DMS 273 (cell line): ENCODE data around the gene ZNF362.
"Not testable (repeated sequence)": the region's sequence is repeated elsewhere in the genome, so short reads cannot be mapped to it uniquely, and the experiment has no call there.

ENCODE experiments used
- DNase-seq: peaks from one replicate; lab custom pipeline; 2025; ENCODE audit not compliant: unreplicated experiment; lab: John Stamatoyannopoulos, UW

Gene ZNF362

DNA sequence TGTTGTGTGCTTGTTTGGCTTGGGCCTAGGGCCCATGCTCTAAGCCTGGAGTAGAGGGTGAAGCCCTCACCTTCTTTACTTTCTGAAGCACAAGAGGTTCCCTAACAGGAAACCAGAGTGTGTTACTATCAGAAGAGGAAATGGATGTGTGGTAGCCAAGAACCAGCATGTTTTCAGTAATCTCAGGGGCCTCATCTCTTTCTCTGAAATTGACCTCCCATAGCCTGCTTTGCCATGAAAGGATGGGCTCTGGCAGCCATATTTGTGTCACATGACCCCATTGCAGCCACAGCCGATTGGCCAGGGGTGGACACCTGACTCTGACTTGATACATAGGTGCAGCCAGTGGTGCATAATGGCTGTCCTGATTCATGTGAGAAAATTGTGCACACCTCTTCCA, 46.0 kb downstream of the ZNF362 start:
- no peak for DNase-seq

DNA sequence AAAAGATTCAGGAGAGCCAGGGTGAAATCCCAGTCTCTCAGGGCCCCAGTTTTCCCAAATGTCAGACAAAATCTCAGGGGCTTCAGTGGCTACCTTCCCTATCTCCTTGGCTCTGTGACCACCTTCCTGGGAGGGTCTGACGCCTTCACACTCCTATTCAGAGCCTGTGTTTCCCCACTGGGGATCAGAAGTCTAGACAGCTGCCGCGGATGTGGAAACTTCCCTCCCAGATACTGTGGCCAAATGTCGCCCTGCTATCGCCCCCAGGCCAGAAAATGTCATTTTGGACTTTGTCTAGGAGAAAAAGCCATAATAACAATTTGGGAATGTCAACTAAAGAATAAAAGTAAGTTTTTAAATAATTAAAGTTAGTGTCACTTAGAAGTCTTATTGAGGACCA, 48.7 kb downstream of the ZNF362 start:
- no peak for DNase-seq

DNA sequence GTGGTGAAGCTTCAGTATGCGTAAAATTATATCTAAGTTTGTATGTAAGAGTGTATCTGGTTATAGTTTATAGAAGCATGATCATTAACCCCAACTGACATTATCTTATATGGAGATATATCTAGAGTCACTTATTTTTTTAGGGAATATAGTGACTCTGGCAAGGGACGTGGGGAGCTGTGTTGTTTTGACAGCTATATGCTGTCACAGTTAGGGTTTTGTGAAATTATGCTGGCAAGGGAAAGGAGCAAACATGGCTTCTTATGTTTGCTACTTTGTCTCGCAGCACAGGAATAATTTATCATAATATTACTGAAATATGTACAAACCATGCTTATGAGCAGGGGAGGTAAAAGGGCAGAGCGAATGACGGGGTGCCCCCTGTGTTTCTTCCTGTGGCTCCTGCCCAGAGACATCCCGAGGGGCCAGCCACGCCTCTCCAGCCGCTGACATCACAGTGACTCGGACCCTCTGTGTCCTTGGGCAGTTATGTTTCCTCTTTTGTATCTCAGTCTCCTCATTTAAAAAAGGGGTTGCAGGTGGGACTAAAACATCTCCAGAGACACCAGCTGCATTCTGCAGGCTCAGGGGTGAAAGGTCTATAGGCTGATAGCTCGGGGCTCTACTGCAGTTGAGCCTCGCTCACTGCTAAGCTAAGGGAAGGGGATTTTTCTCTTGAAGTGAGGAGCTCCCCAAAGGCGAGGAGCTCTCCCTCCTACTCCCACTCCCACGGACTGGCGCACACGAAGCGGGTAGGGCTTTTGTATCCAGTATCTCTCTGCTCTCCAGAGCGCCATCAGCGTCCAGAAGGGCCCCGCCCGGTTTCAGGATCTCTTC, 49.7 kb downstream of the ZNF362 start:
- DNase-seq, result no peak

- no peak for DNase-seq
Measured at GRCh38 chr1:33306653-33307493, 50.6 kb downstream of the ZNF362 start.

DNA sequence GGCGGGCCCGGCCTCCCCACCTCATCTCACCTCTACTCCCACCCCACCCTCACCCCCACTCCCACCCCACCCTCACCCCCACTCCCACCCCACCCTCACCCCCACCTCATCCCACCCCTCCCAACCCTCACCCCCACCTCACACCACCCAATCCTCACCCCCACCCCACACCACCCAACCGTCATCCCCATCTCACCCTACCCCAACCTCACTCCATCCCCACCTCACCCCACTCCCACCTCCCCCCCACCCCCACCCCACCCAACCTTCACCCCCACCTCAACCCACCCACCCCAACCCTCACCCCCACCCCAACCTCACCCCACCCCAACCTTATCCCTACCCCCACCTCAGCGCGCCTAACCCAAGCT, 51.2 kb downstream of the ZNF362 start:
- no peak for DNase-seq

GRCh38 chr1:33309351-33309750, 53.1 kb downstream of the ZNF362 start:
- DNase-seq, result not testable (repeated sequence)

DNA sequence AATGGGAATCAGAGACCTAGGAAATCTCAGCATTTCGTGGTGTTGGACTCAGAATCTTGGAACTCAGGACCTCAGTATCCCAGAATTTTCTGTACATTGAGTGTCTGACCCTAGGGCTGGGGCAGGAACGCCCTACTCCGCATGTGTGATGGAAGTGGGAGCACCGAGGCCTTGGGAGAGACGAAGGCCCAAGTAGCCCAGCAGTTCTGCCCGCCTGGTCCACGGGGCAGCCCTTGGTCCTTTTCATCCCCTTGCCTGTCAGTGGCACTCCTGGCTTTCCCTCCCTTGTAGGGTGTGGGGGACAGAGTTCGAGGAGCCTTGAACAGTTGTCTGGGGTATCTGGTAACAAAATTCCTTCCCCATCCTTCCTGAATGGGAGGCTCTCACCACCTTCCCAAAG, 54.4 kb downstream of the ZNF362 start:
- no peak for DNase-seq

DNA sequence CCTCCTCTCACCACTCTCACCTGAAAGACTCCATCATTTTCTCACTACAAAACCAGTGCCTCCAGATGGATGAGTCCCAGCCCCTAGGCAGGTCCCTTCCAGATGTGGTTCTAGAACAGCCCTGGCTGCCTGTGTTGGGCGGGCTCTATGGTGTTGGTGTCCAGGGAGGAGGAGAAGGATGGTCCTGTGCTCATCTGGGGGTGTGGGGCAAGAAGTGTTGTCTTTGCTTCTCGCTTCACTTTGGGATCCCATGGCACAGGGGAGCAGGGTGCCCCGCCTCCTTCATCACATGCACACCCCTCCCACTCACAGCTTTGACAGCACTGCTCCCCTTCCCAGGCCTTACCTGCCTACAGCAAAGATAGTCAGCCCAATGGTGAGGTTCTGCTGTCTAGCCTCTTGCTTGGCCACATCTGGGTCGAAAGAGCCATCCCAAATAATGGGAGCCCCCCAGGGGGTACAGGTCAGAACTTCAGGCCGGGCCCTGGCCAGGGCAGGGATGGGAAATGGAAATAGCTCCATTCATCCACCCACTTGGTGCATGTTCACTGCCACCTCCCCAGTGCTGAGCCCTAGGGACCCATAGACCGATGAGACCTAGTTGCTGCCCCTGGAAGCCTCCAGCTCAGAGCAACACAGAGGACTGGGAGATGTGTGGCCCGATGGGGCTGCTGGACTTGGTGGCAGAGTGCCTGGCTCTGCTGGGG, 55.6 kb downstream of the ZNF362 start:
- DNase-seq, result no peak

GRCh38 chr1:33312413-33312749, 56.1 kb downstream of the ZNF362 start:
- DNase-seq, result no peak

DNA sequence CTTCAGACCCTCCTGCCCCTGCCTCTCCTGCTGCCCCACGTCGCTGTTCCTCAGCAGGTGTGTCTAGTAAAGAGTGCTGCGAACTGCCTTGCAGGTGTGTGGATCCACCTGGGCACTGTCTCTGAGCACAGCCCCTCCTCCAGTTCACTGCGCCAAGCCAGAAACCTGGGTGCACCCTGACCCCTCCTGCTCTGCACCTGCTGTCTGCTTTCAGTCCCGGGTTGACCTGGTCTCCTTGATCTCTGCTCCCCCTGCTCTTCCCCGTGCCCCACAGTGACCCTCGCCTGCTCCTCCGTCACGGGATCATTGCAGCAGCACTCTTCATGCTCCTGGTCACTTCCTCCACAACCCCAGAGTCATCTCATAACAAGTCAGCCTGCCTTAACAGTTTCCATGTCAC, 58.1 kb downstream of the ZNF362 start:
- no peak for DNase-seq

DNA sequence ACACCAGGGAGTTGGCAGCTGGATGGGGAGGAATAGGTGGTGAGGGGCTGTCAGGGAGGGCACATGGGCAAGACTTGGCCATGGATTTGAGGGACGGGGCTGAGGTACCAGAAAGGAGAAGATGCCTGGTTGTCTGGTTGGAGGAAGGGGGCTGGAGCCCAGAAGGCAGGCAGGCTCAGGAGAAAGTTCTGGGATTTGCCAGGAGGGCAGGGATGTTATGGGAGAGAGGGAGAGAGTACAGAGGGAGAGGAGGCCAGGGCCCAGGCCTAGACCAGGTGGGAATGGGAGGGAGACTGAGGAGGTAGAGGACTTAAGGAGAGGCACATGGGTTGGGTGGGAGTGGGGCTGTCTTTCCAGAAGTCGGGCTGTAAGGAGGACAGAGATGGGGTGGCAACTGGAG, 60.3 kb downstream of the ZNF362 start:
- DNase-seq, result no peak

DNA sequence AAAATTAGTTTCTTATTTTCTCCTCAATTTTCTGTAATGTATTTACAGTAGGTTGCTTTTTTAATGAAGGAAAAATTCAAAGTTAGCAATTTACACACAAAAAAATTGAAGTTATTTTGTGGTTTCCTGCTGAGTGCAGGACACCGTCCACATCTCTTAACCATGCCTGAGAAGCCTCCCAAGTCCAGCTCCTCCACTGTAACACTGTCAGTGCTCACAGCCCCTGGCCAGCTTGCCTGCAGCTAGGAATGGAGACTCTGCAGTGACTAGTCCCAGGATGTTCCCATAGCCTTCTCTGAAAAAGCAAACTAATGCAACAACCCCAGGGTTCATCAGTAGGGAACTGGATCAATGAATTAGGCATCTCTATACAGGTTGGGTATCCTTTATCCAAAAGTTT, 61.1 kb downstream of the ZNF362 start:
- no peak for DNase-seq

DNA sequence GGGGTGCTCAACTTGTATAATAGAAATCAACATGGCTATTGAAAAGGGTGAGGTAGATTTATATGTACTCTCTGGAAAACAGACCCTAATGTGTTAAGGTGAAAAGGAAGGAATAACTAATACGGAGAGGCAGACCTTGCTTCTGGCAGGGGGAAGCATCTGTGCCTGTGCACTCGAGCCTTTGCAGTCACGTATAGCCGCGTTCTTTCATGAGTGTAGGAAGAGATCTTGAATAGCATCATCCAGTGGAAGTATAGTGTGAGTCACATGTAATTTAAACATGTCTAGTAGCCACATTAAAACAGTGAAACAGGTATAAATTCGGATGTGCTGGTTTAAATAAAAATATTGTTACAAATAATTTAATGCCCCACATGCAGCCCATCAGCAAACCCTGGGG, 61.7 kb downstream of the ZNF362 start:
- DNase-seq, result no peak

GRCh38 chr1:33319186-33319948, 63.1 kb downstream of the ZNF362 start:
- DNase-seq, result no peak

DNA sequence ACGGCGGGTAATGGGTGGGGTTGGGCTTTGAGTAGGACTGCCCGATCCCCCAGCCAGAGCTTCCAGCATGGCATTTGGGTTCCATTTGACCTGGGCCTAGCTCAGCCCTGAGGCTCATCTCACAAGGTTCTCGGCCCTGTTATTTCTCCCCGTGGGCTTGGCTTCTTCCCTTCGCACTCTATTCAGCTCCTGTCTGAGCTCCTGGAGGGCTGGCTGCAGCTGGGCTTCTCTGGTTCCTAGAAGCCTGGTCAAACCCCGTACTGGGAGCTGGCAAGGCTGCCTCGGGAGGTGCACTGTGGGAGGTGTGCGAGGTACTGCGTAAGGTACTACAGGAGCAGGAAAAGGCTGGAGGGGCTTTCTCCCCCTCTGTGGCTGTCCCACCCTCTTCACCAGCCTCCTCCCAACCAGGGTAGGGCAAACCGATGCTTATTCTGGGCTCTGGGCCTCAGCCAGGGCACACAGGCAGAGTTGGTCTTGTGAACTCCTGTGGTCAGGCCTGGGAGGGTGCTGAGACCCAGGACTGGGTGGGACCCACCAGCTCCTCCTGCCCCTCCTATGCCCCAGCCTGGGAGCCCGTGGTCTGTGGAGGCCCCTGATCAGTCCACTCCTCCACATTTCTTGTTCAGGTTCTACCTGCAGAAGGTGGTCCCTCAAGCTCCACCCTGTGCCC, 63.8 kb downstream of the ZNF362 start:
- no peak for DNase-seq

- DNase-seq, result no peak
Measured at GRCh38 chr1:33320619-33321165, 64.4 kb downstream of the ZNF362 start, which contains the start of gene A3GALT2. TSS of gene A3GALT2 (minus strand) at chr1:33321098. CDS start at chr1:33321098, 0 bp downstream.

- DNase-seq, result peak; percentile 38
Measured at GRCh38 chr1:33321178-33321577, 64.9 kb downstream of the ZNF362 start.

DNA sequence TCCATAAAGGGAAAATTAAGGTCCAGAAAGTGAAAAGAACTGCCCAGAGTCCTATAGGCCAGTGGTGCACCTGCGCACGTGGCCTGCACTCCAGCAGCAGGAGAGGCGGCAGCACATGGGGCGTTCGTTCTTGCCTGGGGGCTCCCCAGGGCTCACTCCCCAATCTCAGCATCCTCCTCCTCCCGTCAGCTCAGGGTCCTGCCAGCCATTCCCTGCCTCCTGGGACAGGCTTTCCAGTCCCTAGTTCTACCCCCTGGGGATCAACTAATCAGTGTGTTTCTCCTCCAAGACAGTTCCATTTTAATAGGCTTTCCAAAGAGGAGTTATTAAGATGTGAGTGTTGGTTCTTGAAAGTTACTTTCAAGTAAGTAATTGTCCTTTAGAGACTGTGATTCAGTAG, 65.8 kb downstream of the ZNF362 start:
- DNase-seq, result no peak

DNA sequence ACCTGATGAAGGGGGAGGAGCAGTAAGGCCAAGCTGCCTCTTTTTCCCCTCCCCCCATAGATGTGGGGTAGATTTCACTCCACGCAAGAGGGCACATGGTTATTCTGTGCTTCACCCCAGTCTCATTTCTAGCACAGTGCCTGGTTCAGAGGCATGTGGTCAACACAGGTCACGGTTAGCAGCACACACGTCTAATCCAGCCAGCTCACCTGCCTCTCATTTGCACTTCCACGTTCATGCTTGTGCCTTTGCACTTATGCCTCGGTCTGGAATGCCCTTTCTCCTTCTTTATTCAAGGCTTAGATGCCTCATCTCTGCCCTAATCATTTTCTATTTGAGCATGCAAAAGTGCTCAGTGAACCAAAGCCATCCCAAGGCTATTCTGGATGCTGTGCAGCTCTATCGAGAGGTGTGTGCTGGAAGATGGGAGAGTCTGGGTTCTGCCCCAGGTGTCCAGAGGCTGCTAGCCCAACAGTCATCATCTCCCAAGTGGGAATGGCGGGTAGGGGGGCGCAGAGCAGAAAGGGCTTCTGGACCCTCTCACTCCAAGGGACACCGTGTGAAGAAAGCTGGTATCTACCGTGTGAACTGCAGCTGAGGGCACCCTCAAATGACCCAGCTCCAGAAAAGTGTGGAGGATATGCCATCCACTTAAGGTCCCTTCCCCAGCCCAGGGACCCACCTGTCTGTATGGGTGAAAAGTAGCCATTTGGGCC, 66.7 kb downstream of the ZNF362 start:
- no peak for DNase-seq
